OCI-LY3 (cell line): Measurements from ENCODE around the gene MNAT1.

ENCODE experiments used
- CTCF ChIP-seq: fragments of 200-600, 300-600 bp; sonication (generic); IDR thresholded peaks from 2 replicates; pipeline ENCODE4 v1.5.1; 2014; ENCODE audit warnings: antibody characterized with exemption, low read length, low read depth
- EZH2phosphoT487 ChIP-seq: fragments of 200-600 bp; shearing (Covaris generic); IDR thresholded peaks from 2 replicates; pipeline ENCODE4 v1.6.1; 2018; ENCODE audit warnings: antibody characterized with exemption, mixed run types, low read depth

GRCh38 chr14:60800409-60800808 lies 65.8 kb downstream of the MNAT1 start:
- TF ChIP-seq CTCF: no peak
- TF ChIP-seq EZH2phosphoT487: no peak
